ENCODE measurements around the gene FCRL6.

FCRL6 gene

GRCh38 chr1:159862557-159862956, 60.4 kb downstream of the FCRL6 start, which contains the start of gene VSIG8:
Gene VSIG8, minus strand, starts transcription at chr1:159862657. Its CDS starts 136 bp downstream, at chr1:159862521.
- H3K36me3 ChIP-seq (ENCODE audit: low read length), result no peaks in the 10 kb centered on the region
- H2AFZ ChIP-seq (ENCODE audit: low read depth, low read length, severe bottlenecking), result no peak within 1 kb of the TSS
- no peak for TF ChIP-seq CTCF (IDR thresholded peaks at IDR 0.05; ENCODE audit: insufficient read depth, low read length, poor library complexity, severe bottlenecking)
- no peak for TF ChIP-seq EZH2phosphoT487 (conservative IDR thresholded peaks at IDR 0.05; ENCODE audit: low read length)
- H3K79me2 ChIP-seq (ENCODE audit: insufficient read depth, low read length), result no peaks in the 10 kb centered on the region
- no peaks in the 10 kb centered on the region for H3K27me3 ChIP-seq (ENCODE audit: low read length)
- H3K4me2 ChIP-seq (ENCODE audit: low read depth, low read length, poor library complexity, severe bottlenecking), result no peak within 1 kb of the TSS
- no peaks in the 10 kb centered on the region for H3K9me3 ChIP-seq (ENCODE audit: insufficient read depth, low read length)
- no peaks in the 10 kb centered on the region for H3K9me2 ChIP-seq (replicated peaks; ENCODE audit: insufficient read depth, low read length)
- H4K20me1 ChIP-seq (ENCODE audit: low read depth, low read length), result no peaks in the 10 kb centered on the region
- H3K27ac ChIP-seq (ENCODE audit: low read depth, low read length), result no peak within 1 kb of the TSS
- H3K4me3 ChIP-seq (ENCODE audit: insufficient read depth, low read length, poor library complexity, severe bottlenecking), result no peak within 1 kb of the TSS
- H3F3A ChIP-seq (ENCODE audit: insufficient read depth), result no peaks in the 10 kb centered on the region
- no peak within 1 kb of the TSS for H3K9ac ChIP-seq (ENCODE audit: low read length)

GRCh38 chr1:159864262-159864661, 62.1 kb downstream of the FCRL6 start:
- no peak overlapping the region for H3K27ac ChIP-seq (ENCODE audit: low read depth, low read length)
- no peaks in the 10 kb centered on the region for H3K27me3 ChIP-seq (ENCODE audit: low read length)
- H3K79me2 ChIP-seq (ENCODE audit: insufficient read depth, low read length), result no peaks in the 10 kb centered on the region
- H3K36me3 ChIP-seq (ENCODE audit: low read length), result no peaks in the 10 kb centered on the region
- H2AFZ ChIP-seq (ENCODE audit: low read depth, low read length, severe bottlenecking), result no peak overlapping the region
- TF ChIP-seq EZH2phosphoT487 (conservative IDR thresholded peaks at IDR 0.05; ENCODE audit: low read length), result no peak
- no peak overlapping the region for H3K4me2 ChIP-seq (ENCODE audit: low read depth, low read length, poor library complexity, severe bottlenecking)
- no peak overlapping the region for H3K4me3 ChIP-seq (ENCODE audit: insufficient read depth, low read length, poor library complexity, severe bottlenecking)
- H3K9ac ChIP-seq (ENCODE audit: low read length), result no peak overlapping the region
- no peaks in the 10 kb centered on the region for H3F3A ChIP-seq (ENCODE audit: insufficient read depth)
- no peaks in the 10 kb centered on the region for H3K9me2 ChIP-seq (replicated peaks; ENCODE audit: insufficient read depth, low read length)
- no peaks in the 10 kb centered on the region for H4K20me1 ChIP-seq (ENCODE audit: low read depth, low read length)
- H3K9me3 ChIP-seq (ENCODE audit: insufficient read depth, low read length), result no peaks in the 10 kb centered on the region
